Activated CD4-positive, alpha-beta T cell treated with anti-CD3 and anti-CD28 coated beads, Interleukin-2, amount 50 U/mL, for 48 hours (primary cell): ENCODE results near the gene PROSER1.
"Not testable (repeated sequence)": the region's sequence is repeated elsewhere in the genome, so short reads cannot be mapped to it uniquely, and the experiment has no call there.

ENCODE experiments used
- DNase-seq, 2 experiments: peaks; one replicate each; pipeline ENCODE4 v3.0.0-alpha.2; 2020

The PROSER1 gene

GRCh38 chr13:39037880-39038568 lies at the start of gene PROSER1, which contains the start of gene NHLRC3:
PROSER1 (minus strand) TSS chr13:39038089; CDS start chr13:39037242, 847 bp downstream.
NHLRC3 (plus strand) TSS chr13:39038456; CDS start chr13:39038640, 184 bp downstream.
- peak; percentile 84 to 85 for DNase-seq

GRCh38 chr13:39086251-39086945 lies 48.5 kb upstream of the PROSER1 start:
- not testable (repeated sequence) for DNase-seq

GRCh38 chr13:39073983-39074382 lies 36.1 kb upstream of the PROSER1 start:
- DNase-seq: no peak

- no peak for DNase-seq
Measured at GRCh38 chr13:39072842-39073241, 35.0 kb upstream of the PROSER1 start.

- no peak for DNase-seq
Measured at GRCh38 chr13:39062004-39062403, 24.1 kb upstream of the PROSER1 start.

- DNase-seq: no peak
Measured at GRCh38 chr13:39058040-39058439, 20.2 kb upstream of the PROSER1 start.

- no peak for DNase-seq
Measured at GRCh38 chr13:39056018-39056417, 18.1 kb upstream of the PROSER1 start.

- no peak for DNase-seq
Measured at GRCh38 chr13:39054112-39054511, 16.2 kb upstream of the PROSER1 start.

GRCh38 chr13:39052944-39053343 lies 15.1 kb upstream of the PROSER1 start:
- no peak for DNase-seq

GRCh38 chr13:39051157-39051556 lies 13.3 kb upstream of the PROSER1 start:
- no peak for DNase-seq

GRCh38 chr13:39049274-39049673 lies 11.4 kb upstream of the PROSER1 start:
- DNase-seq: no peak

- no peak for DNase-seq
Measured at GRCh38 chr13:39048806-39049205, 10.9 kb upstream of the PROSER1 start.

GRCh38 chr13:39047560-39047959 lies 9.7 kb upstream of the PROSER1 start:
- no peak for DNase-seq

- no peak for DNase-seq
Measured at GRCh38 chr13:39044536-39044935, 6.6 kb upstream of the PROSER1 start.

GRCh38 chr13:39040206-39040605 lies 2.3 kb upstream of the PROSER1 start:
- DNase-seq: no peak

- DNase-seq: no peak
Measured at GRCh38 chr13:39039041-39039440, 1.2 kb upstream of the PROSER1 start.

- DNase-seq: peak; percentile 62 to 70
Measured at GRCh38 chr13:39038569-39039030, 711 bp upstream of the PROSER1 start.

- DNase-seq: no peak
Measured at GRCh38 chr13:39037410-39037879, 444 bp downstream of the PROSER1 start.

GRCh38 chr13:39036212-39036611 lies 1.7 kb downstream of the PROSER1 start:
- peak in 1 of 2 experiments; percentile 11 for DNase-seq

- no peak for DNase-seq
Measured at GRCh38 chr13:39035799-39036198, 2.1 kb downstream of the PROSER1 start.

- no peak for DNase-seq
Measured at GRCh38 chr13:39035204-39035603, 2.7 kb downstream of the PROSER1 start.

GRCh38 chr13:39034085-39034484 lies 3.8 kb downstream of the PROSER1 start:
- no peak for DNase-seq

GRCh38 chr13:39032150-39032549 lies 5.7 kb downstream of the PROSER1 start:
- DNase-seq: no peak

GRCh38 chr13:39025433-39025839 lies 12.5 kb downstream of the PROSER1 start:
- DNase-seq: no peak
